ENCODE results near the gene AACS.

- no peak for TF ChIP-seq CTCF (IDR thresholded peaks at IDR 0.05)
- TF ChIP-seq EZH2 (IDR thresholded peaks at IDR 0.05), result no peak
These were observed 97.9 kb downstream of the AACS start for GRCh38 chr12:125163148-125163547.

Data from neural progenitor cell (in vitro differentiated cells).